ENCODE measurements around the gene SLC25A43.

- TF ChIP-seq RAD21 (IDR thresholded peaks at IDR 0.05; ENCODE audit: low read depth) (no peak), YY1 (IDR thresholded peaks at IDR 0.05; ENCODE audit: low read depth) (no peak), EGR1 (IDR thresholded peaks at IDR 0.05) (no peak), TAF1 (IDR thresholded peaks at IDR 0.05; ENCODE audit: low read depth) (no peak), TEAD4 (IDR thresholded peaks at IDR 0.05) (no peak), EP300 (IDR thresholded peaks at IDR 0.05; ENCODE audit: borderline replicate concordance) (no peak)
- TF ChIP-seq, protein P1, sequence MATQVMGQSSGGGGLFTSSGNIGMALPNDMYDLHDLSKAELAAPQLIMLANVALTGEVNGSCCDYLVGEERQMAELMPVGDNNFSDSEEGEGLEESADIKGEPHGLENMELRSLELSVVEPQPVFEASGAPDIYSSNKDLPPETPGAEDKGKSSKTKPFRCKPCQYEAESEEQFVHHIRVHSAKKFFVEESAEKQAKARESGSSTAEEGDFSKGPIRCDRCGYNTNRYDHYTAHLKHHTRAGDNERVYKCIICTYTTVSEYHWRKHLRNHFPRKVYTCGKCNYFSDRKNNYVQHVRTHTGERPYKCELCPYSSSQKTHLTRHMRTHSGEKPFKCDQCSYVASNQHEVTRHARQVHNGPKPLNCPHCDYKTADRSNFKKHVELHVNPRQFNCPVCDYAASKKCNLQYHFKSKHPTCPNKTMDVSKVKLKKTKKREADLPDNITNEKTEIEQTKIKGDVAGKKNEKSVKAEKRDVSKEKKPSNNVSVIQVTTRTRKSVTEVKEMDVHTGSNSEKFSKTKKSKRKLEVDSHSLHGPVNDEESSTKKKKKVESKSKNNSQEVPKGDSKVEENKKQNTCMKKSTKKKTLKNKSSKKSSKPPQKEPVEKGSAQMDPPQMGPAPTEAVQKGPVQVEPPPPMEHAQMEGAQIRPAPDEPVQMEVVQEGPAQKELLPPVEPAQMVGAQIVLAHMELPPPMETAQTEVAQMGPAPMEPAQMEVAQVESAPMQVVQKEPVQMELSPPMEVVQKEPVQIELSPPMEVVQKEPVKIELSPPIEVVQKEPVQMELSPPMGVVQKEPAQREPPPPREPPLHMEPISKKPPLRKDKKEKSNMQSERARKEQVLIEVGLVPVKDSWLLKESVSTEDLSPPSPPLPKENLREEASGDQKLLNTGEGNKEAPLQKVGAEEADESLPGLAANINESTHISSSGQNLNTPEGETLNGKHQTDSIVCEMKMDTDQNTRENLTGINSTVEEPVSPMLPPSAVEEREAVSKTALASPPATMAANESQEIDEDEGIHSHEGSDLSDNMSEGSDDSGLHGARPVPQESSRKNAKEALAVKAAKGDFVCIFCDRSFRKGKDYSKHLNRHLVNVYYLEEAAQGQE (IDR thresholded peaks at IDR 0.05; ENCODE audit: low read depth), result no peak
- TF ChIP-seq, protein P2, sequence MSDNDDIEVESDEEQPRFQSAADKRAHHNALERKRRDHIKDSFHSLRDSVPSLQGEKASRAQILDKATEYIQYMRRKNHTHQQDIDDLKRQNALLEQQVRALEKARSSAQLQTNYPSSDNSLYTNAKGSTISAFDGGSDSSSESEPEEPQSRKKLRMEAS (IDR thresholded peaks at IDR 0.05), result no peak
- TF ChIP-seq, protein P3, sequence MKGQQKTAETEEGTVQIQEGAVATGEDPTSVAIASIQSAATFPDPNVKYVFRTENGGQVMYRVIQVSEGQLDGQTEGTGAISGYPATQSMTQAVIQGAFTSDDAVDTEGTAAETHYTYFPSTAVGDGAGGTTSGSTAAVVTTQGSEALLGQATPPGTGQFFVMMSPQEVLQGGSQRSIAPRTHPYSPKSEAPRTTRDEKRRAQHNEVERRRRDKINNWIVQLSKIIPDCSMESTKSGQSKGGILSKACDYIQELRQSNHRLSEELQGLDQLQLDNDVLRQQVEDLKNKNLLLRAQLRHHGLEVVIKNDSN (IDR thresholded peaks at IDR 0.05), result no peak
Observed at GRCh38 chrX:119417842-119418241, 18.7 kb downstream of the SLC25A43 start.

All from Ishikawa (cell line).